GM12865 (cell line): Measurements from ENCODE around the gene MYBPC2.
A peak's percentile ranks its signal among the peaks of the same experiment; 100 is the strongest.

Source experiments
- DNase-seq: peaks from one replicate; pipeline ENCODE4 v3.0.0; 2010; ENCODE audit warnings: low read depth
- H3K4me3 ChIP-seq: 2 replicates; pipeline ENCODE4 v1.5.1; 2011; ENCODE audit warnings: mild to moderate bottlenecking, low read depth, low read length, control low read depth
- TF ChIP-seq, protein P1 (sequence below): IDR thresholded peaks from 2 replicates; pipeline ENCODE4 v1.5.1; 2011; ENCODE audit warnings: low read length, control low read depth, low read depth, inconsistent platforms; ENCODE audit not compliant: insufficient read depth; ENCODE audit errors: missing control alignments

MYBPC2 gene

DNA sequence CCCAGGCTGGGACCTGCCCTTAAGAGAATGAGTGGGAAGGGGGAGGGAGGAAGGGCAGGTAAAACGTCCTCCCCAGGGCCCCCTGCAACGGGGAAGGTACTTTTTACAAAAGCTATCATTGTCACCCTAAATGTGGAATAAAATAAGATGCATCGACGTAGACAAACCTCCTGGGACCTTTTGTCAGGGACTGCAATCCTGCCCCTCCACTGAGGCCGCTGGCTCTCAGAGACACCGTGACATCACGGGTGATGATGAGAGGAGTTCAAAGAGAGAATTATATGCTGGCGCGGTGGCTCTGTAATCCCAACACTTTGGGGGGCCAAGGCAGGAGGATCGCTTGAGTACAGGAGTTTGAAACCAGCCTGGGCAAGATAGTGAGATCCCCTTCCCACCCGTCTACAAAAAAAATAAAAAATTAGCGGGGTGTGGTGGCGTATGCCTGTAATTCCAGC lies 1.8 kb upstream of the MYBPC2 start:
- H3K4me3 ChIP-seq: peak overlapping the region; percentile 53
- TF ChIP-seq, protein P1, sequence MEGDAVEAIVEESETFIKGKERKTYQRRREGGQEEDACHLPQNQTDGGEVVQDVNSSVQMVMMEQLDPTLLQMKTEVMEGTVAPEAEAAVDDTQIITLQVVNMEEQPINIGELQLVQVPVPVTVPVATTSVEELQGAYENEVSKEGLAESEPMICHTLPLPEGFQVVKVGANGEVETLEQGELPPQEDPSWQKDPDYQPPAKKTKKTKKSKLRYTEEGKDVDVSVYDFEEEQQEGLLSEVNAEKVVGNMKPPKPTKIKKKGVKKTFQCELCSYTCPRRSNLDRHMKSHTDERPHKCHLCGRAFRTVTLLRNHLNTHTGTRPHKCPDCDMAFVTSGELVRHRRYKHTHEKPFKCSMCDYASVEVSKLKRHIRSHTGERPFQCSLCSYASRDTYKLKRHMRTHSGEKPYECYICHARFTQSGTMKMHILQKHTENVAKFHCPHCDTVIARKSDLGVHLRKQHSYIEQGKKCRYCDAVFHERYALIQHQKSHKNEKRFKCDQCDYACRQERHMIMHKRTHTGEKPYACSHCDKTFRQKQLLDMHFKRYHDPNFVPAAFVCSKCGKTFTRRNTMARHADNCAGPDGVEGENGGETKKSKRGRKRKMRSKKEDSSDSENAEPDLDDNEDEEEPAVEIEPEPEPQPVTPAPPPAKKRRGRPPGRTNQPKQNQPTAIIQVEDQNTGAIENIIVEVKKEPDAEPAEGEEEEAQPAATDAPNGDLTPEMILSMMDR: no peak
- DNase-seq: no peak

- peak; percentile 85 for DNase-seq
- TF ChIP-seq, protein P1: no peak
- peak overlapping the region; percentile 53 for H3K4me3 ChIP-seq
These were observed 1.1 kb upstream of the MYBPC2 start for GRCh38 chr19:50431343-50432220.

DNA sequence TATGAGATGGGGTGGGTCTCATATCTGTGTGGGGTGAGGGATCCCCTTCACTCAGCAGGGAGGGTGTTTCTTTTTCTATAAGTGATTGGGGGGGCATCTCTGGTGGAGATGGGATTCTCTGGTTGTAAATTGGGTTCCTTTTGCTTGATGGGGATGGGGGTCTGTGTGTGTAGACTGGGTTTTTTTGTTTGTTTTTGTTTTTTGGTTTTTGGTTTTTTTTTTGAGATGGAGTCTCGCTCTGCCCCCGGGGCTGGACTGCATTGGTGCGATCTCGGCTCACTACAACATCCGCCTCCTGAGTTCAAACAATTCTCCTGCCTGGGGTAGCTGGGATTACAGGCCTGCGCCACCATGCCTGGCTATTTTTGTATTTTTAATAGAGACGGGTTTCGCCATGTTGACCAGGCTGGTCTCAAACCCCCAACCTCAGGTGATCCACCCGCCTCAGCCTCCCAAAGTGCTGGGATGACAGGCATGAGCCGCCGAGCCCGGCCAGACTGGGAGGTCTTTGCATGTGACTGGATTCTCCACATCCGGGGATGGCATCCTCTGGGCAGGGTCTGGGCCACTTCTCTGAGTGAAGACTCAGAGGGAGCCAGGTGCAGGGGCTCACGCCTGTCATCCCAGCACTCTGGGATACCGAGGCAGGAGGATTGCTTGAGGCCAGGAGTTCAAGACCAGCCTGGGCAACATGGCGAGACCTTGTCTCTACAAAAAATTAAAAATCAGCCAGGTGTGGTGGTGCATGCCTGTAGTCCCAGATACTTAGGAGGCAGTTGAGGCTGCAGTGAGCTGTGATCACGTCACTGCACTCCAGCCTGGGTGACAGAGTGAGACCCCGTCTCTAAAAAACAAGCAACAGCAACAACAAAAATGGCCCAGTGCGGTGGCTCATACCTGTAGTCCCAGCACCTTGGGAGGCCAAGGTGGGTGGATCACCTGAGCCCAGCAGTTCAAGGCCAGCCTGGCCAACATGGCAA lies 799 bp downstream of the MYBPC2 start:
- H3K4me3 ChIP-seq: no peak overlapping the region
- no peak for DNase-seq
- TF ChIP-seq, protein P1: no peak

DNA sequence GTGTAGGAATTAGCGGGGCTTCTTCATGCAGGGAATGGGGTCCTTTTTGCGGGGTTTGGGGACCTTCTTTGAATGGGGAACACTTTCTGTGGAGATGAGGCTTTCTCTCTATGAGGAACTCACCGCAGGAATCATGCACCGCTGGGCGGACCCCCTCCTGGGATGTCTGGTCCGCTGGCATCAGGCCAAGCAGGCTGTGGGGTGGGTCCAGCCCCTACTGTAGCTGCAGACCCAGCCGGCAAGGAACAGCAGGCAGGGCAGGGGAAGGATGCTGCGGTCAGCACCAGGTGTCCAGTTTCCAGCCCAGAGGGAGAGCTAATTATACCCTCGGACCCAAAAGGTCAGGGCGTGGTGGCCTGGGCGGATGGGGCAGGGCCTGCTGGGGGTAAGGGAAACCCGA lies 1.8 kb downstream of the MYBPC2 start:
- TF ChIP-seq, protein P1: no peak
- DNase-seq: peak; percentile 63
- H3K4me3 ChIP-seq: no peak overlapping the region

DNA sequence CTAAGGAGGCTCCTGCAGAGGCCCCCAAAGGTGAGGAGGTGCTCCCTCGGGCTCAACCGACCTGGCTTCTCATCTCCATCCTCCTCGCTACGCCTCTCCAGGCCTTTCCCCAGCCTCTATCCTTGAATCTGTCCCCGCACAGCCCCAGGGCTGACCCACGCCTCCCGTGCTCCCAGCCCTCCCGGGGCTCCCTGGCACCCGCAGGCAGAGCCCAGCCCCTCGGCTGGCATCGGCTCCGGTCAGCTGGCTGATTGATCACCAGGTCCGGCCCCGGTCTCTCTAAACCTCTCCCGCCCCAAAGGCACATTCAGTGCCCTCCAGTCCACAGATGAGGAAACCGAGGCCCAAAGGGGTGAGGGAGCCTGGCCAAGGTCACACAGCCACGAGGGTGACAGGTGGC lies 2.5 kb downstream of the MYBPC2 start:
- no peak for DNase-seq
- TF ChIP-seq, protein P1: no peak
- no peak overlapping the region for H3K4me3 ChIP-seq

DNA sequence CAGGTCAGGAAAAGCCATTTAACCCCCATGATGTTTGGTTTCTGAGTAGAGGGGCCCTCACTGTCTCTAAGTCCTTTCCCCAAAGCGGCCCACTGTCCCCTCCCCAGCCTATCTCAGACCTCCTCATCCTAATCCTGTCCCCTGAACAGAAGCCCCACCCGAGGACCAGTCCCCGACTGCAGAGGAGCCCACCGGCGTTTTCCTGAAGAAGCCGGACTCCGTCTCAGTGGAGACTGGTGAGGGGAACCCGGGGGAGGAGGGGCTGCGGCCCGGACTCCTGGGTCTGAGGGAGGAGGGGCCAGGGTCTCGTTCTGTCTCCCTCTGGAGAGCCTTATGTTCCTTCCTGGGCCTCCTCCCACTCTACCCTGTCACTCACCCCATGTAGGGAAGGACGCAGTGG lies 2.9 kb downstream of the MYBPC2 start:
- H3K4me3 ChIP-seq: no peak overlapping the region
- TF ChIP-seq, protein P1: no peak
- DNase-seq: no peak
